Measurements from ENCODE around the gene ST3GAL3. TPM values are rescaled to one million over a fixed set of nuclear protein-coding genes. Genes with fewer than 3 reads are reported as not detected.

The ST3GAL3 gene
- total RNA-seq, 1 experiment from 2014 or later: 8.6 TPM

DNA sequence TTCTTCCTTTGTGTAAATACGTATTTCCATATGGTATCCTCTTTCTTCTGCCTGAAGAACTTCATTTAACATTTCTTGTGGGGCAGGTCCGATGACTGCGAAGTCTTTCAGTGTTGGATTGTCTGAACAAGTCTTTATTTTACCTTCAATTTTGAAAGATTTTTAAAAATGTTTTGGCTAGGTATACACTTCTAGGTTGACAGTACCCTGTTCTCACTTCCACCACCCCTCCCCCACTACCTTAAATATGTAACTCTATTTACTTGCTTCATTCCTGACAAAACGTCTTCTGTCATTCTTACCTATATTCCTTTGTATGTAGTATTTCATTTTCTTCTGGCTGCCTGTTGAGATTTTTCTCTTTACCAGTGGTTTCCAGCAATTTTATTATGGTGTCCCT lies 140.5 kb downstream of the ST3GAL3 start:
- DNase-seq (ENCODE audit: low spot score): no peak
- no peak overlapping the region for H3K4me3 Mint-ChIP-seq
- TF ChIP-seq ZBTB21 (CRISPR knock-in tag; IDR thresholded peaks at IDR 0.05; ENCODE audit: borderline replicate concordance): no peak
- TF ChIP-seq ETV6 (CRISPR knock-in tag; IDR thresholded peaks at IDR 0.05): no peak
- no peak for TF ChIP-seq ATF6 (CRISPR knock-in tag; IDR thresholded peaks at IDR 0.05)
- TF ChIP-seq NFYB (CRISPR knock-in tag; conservative IDR thresholded peaks at IDR 0.05; ENCODE audit: low read depth): no peak
- TF ChIP-seq NR1H2 (CRISPR knock-in tag; IDR thresholded peaks at IDR 0.05): no peak
- TF ChIP-seq, protein P1, sequence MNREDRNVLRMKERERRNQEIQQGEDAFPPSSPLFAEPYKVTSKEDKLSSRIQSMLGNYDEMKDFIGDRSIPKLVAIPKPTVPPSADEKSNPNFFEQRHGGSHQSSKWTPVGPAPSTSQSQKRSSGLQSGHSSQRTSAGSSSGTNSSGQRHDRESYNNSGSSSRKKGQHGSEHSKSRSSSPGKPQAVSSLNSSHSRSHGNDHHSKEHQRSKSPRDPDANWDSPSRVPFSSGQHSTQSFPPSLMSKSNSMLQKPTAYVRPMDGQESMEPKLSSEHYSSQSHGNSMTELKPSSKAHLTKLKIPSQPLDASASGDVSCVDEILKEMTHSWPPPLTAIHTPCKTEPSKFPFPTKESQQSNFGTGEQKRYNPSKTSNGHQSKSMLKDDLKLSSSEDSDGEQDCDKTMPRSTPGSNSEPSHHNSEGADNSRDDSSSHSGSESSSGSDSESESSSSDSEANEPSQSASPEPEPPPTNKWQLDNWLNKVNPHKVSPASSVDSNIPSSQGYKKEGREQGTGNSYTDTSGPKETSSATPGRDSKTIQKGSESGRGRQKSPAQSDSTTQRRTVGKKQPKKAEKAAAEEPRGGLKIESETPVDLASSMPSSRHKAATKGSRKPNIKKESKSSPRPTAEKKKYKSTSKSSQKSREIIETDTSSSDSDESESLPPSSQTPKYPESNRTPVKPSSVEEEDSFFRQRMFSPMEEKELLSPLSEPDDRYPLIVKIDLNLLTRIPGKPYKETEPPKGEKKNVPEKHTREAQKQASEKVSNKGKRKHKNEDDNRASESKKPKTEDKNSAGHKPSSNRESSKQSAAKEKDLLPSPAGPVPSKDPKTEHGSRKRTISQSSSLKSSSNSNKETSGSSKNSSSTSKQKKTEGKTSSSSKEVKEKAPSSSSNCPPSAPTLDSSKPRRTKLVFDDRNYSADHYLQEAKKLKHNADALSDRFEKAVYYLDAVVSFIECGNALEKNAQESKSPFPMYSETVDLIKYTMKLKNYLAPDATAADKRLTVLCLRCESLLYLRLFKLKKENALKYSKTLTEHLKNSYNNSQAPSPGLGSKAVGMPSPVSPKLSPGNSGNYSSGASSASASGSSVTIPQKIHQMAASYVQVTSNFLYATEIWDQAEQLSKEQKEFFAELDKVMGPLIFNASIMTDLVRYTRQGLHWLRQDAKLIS (CRISPR knock-in tag; IDR thresholded peaks at IDR 0.05; ENCODE audit: borderline replicate concordance): no peak
- no peak for TF ChIP-seq E2F5 (CRISPR knock-in tag; IDR thresholded peaks at IDR 0.05)
- no peak for TF ChIP-seq TEAD1 (CRISPR knock-in tag; IDR thresholded peaks at IDR 0.05)
- TF ChIP-seq HMGA2 (CRISPR knock-in tag; IDR thresholded peaks at IDR 0.05): no peak
- no peak for TF ChIP-seq FOXP1 (CRISPR knock-in tag; IDR thresholded peaks at IDR 0.05; ENCODE audit: borderline replicate concordance)
- TF ChIP-seq TP53 (CRISPR knock-in tag; IDR thresholded peaks at IDR 0.05): no peak
- no peak for TF ChIP-seq SMAD3 (CRISPR knock-in tag; IDR thresholded peaks at IDR 0.05; ENCODE audit: borderline replicate concordance)
- TF ChIP-seq GRHL2 (CRISPR knock-in tag; IDR thresholded peaks at IDR 0.05; ENCODE audit: insufficient replicate concordance, severe bottlenecking): no peak
- no peak for TF ChIP-seq ZNF317 (CRISPR knock-in tag; IDR thresholded peaks at IDR 0.05; ENCODE audit: borderline replicate concordance, low read depth)
- TF ChIP-seq MAX (CRISPR knock-in tag; IDR thresholded peaks at IDR 0.05): no peak
- ChIA-PET CTCF (no interaction called here), POLR2A (no interaction called here)
- H3K4me1 Mint-ChIP-seq: peaks cover 14% of the 10 kb centered on the region
- peaks cover 9% of the 10 kb centered on the region for H3K36me3 Mint-ChIP-seq
- peaks cover 2% of the 10 kb centered on the region; the same call in 1 of the 2 replicates for H3K27me3 Mint-ChIP-seq (ENCODE audit: low read depth)
- ATAC-seq: no peak
- no peak overlapping the region for H3K27ac Mint-ChIP-seq
- peaks cover 9% of the 10 kb centered on the region for H3K9me3 Mint-ChIP-seq

- peaks cover 14% of the 10 kb centered on the region for H3K4me1 Mint-ChIP-seq
- no peaks in the 10 kb centered on the region for H3K9me3 Mint-ChIP-seq
- H3K36me3 Mint-ChIP-seq: no peaks in the 10 kb centered on the region
- POLR2A ChIA-PET: no interaction called here
- no peaks in the 10 kb centered on the region; the same call in 1 of the 2 replicates for H3K27me3 Mint-ChIP-seq (ENCODE audit: low read depth)
- no peak overlapping the region for H3K27ac Mint-ChIP-seq
- ATAC-seq (no peak), DNase-seq (ENCODE audit: low spot score) (no peak)
- CTCF ChIA-PET: interaction anchor here (0.6 to 1.5 kb wide), 4 partner anchors 81 to 89 kb away, joined by 3 to 13 read pairs (median 7); no protein-coding TSS in a partner anchor
- no peak overlapping the region for H3K4me3 Mint-ChIP-seq
- TF ChIP-seq ATF2 (CRISPR knock-in tag; IDR thresholded peaks at IDR 0.05; ENCODE audit: borderline replicate concordance, low read depth): no peak
- TF ChIP-seq, protein P2, sequence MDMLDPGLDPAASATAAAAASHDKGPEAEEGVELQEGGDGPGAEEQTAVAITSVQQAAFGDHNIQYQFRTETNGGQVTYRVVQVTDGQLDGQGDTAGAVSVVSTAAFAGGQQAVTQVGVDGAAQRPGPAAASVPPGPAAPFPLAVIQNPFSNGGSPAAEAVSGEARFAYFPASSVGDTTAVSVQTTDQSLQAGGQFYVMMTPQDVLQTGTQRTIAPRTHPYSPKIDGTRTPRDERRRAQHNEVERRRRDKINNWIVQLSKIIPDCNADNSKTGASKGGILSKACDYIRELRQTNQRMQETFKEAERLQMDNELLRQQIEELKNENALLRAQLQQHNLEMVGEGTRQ (CRISPR knock-in tag; IDR thresholded peaks at IDR 0.05): no peak
- no peak for TF ChIP-seq IRF2 (CRISPR knock-in tag; IDR thresholded peaks at IDR 0.05; ENCODE audit: borderline replicate concordance, low read depth)
- no peak for TF ChIP-seq ESRRA (CRISPR knock-in tag; IDR thresholded peaks at IDR 0.05; ENCODE audit: borderline replicate concordance)
- no peak for TF ChIP-seq TP53 (CRISPR knock-in tag; IDR thresholded peaks at IDR 0.05)
- TF ChIP-seq USF1 (CRISPR knock-in tag; IDR thresholded peaks at IDR 0.05): no peak
- TF ChIP-seq ZNF121 (CRISPR knock-in tag; IDR thresholded peaks at IDR 0.05): no peak
- TF ChIP-seq FOXP4 (CRISPR knock-in tag; IDR thresholded peaks at IDR 0.05): no peak
- TF ChIP-seq RORB (CRISPR knock-in tag; IDR thresholded peaks at IDR 0.05): no peak
- TF ChIP-seq SP1 (CRISPR knock-in tag; conservative IDR thresholded peaks at IDR 0.05): no peak
Measured at GRCh38 chr1:43849670-43850069, 142.3 kb downstream of the ST3GAL3 start.

All from WTC11 (cell line).